DND-41 (cell line): ENCODE results near the gene RGS6.

Experiments
- EZH2 ChIP-seq: IDR thresholded peaks from 3 replicates; pipeline ENCODE4 v1.6.1; 2012; ENCODE audit warnings: borderline replicate concordance, low read depth, mild to moderate bottlenecking, moderate library complexity, low read length, inconsistent platforms; ENCODE audit not compliant: severe bottlenecking
- TF ChIP-seq, protein P1 (sequence below): IDR thresholded peaks from 2 replicates; pipeline ENCODE4 v1.5.1; 2012; ENCODE audit warnings: borderline replicate concordance, low read length, moderate library complexity, mild to moderate bottlenecking; ENCODE audit not compliant: poor library complexity, severe bottlenecking; ENCODE audit errors: extremely low read depth

DNA sequence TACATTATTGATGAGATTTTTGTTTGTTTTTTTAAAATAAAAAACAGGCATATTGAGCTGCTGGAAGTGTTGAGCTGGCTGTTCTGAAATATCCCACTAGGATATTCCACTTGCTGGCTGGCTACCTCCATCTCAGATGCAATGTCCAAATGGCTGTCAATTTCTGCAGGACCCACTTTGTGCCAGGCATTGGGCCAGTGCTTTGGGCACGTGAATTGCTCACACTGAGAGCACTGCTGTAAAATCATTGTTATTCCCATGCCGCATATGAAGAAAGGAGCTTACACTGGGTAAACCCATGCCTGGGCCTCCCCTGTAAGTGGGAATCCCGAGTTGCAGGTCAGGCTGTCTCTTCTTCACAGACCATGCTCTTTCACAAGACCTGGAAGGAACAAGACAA, 56.7 kb downstream of the RGS6 start:
- TF ChIP-seq, protein P1, sequence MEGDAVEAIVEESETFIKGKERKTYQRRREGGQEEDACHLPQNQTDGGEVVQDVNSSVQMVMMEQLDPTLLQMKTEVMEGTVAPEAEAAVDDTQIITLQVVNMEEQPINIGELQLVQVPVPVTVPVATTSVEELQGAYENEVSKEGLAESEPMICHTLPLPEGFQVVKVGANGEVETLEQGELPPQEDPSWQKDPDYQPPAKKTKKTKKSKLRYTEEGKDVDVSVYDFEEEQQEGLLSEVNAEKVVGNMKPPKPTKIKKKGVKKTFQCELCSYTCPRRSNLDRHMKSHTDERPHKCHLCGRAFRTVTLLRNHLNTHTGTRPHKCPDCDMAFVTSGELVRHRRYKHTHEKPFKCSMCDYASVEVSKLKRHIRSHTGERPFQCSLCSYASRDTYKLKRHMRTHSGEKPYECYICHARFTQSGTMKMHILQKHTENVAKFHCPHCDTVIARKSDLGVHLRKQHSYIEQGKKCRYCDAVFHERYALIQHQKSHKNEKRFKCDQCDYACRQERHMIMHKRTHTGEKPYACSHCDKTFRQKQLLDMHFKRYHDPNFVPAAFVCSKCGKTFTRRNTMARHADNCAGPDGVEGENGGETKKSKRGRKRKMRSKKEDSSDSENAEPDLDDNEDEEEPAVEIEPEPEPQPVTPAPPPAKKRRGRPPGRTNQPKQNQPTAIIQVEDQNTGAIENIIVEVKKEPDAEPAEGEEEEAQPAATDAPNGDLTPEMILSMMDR, result no peak
- TF ChIP-seq EZH2, result no peak
